Neural cell (in vitro differentiated cells): ENCODE results near the gene CLEC16A. TPM values are rescaled to one million over a fixed set of nuclear protein-coding genes. Genes with fewer than 3 reads are reported as not detected.

Source experiments
- H2AFZ ChIP-seq: fragments of 200-600, 300-800 bp; sonication (generic), shearing (Covaris generic); 2 replicates; pipeline ENCODE4 v1.6.0; 2014; ENCODE audit warnings: low read depth, mild to moderate bottlenecking, antibody characterized with exemption, low read length, moderate library complexity
- H3F3A ChIP-seq: fragments of 200-600 bp; shearing (Covaris generic); 2 replicates; pipeline ENCODE4 v1.6.1; 2016; ENCODE audit warnings: mild to moderate bottlenecking, moderate library complexity, mixed read lengths, antibody characterized with exemption, low read length; ENCODE audit not compliant: insufficient read depth, poor library complexity, severe bottlenecking
- H3K27ac ChIP-seq: fragments of 200-600, 300-800 bp; sonication (generic), shearing (Covaris generic); 2 replicates; pipeline ENCODE4 v1.5.1; 2014; ENCODE audit warnings: mild to moderate bottlenecking, low read length, moderate library complexity
- H3K27me3 ChIP-seq: fragments of 300-800, 200-600 bp; sonication (generic), shearing (Covaris generic); 2 replicates; pipeline ENCODE4 v1.6.0; 2014; ENCODE audit warnings: mild to moderate bottlenecking, low read depth, low read length, moderate library complexity; ENCODE audit not compliant: insufficient read depth
- H3K36me3 ChIP-seq: fragments of 300-800, 200-600 bp; sonication (generic), shearing (Covaris generic); 2 replicates; pipeline ENCODE4 v1.5.1; 2014; ENCODE audit warnings: mild to moderate bottlenecking, antibody characterized with exemption, low read length, moderate library complexity; ENCODE audit not compliant: insufficient read depth
- H3K4me2 ChIP-seq: fragments of 300-800, 200-600 bp; sonication (generic), shearing (Covaris generic); 2 replicates; pipeline ENCODE4 v1.6.0; 2014; ENCODE audit warnings: mild to moderate bottlenecking, low read length
- H3K4me3 ChIP-seq: fragments of 300-800, 200-600 bp; sonication (generic), shearing (Covaris generic); 2 replicates; pipeline ENCODE4 v1.5.1; 2014; ENCODE audit warnings: mild to moderate bottlenecking, low read length, moderate library complexity
- H3K79me2 ChIP-seq: fragments of 200-600 bp; shearing (Covaris generic); replicated peaks from 2 replicates; pipeline ENCODE4 v1.6.0; 2014; ENCODE audit warnings: mild to moderate bottlenecking, low read length, moderate library complexity; ENCODE audit not compliant: insufficient read depth
- H3K9ac ChIP-seq: fragments of 300-800, 200-600 bp; sonication (generic), shearing (Covaris generic); 2 replicates; pipeline ENCODE4 v1.6.1; 2016; ENCODE audit warnings: mild to moderate bottlenecking, low read length, mixed read lengths
- H3K9me2 ChIP-seq: fragments of 200-600 bp; shearing (Covaris generic); 2 replicates; pipeline ENCODE4 v1.6.1; 2016; ENCODE audit warnings: mild to moderate bottlenecking, low read length, mixed read lengths; ENCODE audit not compliant: insufficient read depth
- H3K9me3 ChIP-seq: fragments of 200-600, 300-800 bp; sonication (generic), shearing (Covaris generic); 2 replicates; pipeline ENCODE4 v1.6.1; 2016; ENCODE audit warnings: mild to moderate bottlenecking, mixed run types, low read length, moderate library complexity, mixed read lengths
- H4K20me1 ChIP-seq: fragments of 200-600 bp; shearing (Covaris generic); 2 replicates; pipeline ENCODE4 v1.6.1; 2016; ENCODE audit warnings: mild to moderate bottlenecking, mixed run types; ENCODE audit not compliant: insufficient read depth
- CTCF ChIP-seq: fragments of 450-650 bp; IDR thresholded peaks from 2 replicates; pipeline ENCODE4 v1.5.1; 2014; ENCODE audit warnings: antibody characterized with exemption, mild to moderate bottlenecking, moderate library complexity; ENCODE audit not compliant: poor library complexity, severe bottlenecking
- EP300 ChIP-seq: fragments of 450-650 bp; conservative IDR thresholded peaks from 2 replicates; pipeline ENCODE4 v1.6.1; 2014; ENCODE audit warnings: antibody characterized with exemption, mild to moderate bottlenecking, moderate library complexity; ENCODE audit not compliant: poor library complexity, severe bottlenecking
- EZH2 ChIP-seq: fragments of 200-600, 300-800 bp; shearing (Covaris generic), sonication (generic); IDR thresholded peaks from 2 replicates; pipeline ENCODE4 v1.6.1; 2014; ENCODE audit warnings: antibody characterized with exemption, low read length, borderline replicate concordance, mild to moderate bottlenecking; ENCODE audit not compliant: insufficient read depth, poor library complexity, severe bottlenecking
- MXI1 ChIP-seq: fragments of 450-650 bp; conservative IDR thresholded peaks from 2 replicates; pipeline ENCODE4 v1.6.1; 2014; ENCODE audit warnings: antibody characterized with exemption, mild to moderate bottlenecking; ENCODE audit not compliant: poor library complexity, severe bottlenecking
- POLR2AphosphoS5 ChIP-seq: IDR thresholded peaks from 2 replicates; pipeline ENCODE4 v1.6.1; 2012
- RAD21 ChIP-seq: fragments of 450-650 bp; conservative IDR thresholded peaks from 2 replicates; pipeline ENCODE4 v1.6.1; 2014; ENCODE audit warnings: antibody characterized with exemption, mild to moderate bottlenecking, moderate library complexity
- REST ChIP-seq: IDR thresholded peaks from 2 replicates; pipeline ENCODE4 v1.6.1; 2012; ENCODE audit warnings: borderline replicate concordance
- TAF1 ChIP-seq: IDR thresholded peaks from 2 replicates; pipeline ENCODE4 v1.6.1; 2012; ENCODE audit warnings: low read depth
- polyA plus RNA-seq: library from polyadenylated mRNA; depleted of rRNA; stranded (reverse); fragments of >200 nt; gene quantifications from 2 replicates; pipeline ENCODE4 v1.2.3, GENCODE V29; 2014

CLEC16A gene
- polyA plus RNA-seq, 1 donor from 2014 or later: 11.1 TPM

DNA sequence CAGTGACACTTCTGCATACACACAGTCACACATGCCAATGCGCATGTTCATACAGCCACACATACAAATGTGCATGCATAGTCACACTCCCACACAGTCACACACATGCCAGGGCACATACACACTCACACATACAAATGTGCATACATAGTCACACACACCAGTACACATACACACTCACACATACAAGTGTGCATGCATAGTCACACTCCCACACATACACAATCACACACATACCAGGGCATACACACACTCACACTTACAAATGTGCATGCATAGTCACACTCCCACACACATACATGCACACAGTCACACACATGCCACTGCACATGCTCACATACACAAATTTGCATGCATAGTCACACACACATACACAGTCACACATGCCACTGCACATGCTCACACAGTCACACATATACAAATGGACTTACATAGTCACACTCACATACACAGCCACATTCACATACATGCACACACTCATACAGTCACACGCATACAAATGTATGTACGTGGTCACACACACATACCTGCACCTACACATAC, 227.5 kb downstream of the CLEC16A start:
- Histone ChIP-seq H3K79me2 (no peaks in the 10 kb centered on the region), H4K20me1 (no peaks in the 10 kb centered on the region)

GRCh38 chr16:11173426-11173825, 229.1 kb downstream of the CLEC16A start:
- H3K27ac ChIP-seq: no peak overlapping the region
- no peaks in the 10 kb centered on the region for H3K9me2 ChIP-seq
- no peak for TF ChIP-seq POLR2AphosphoS5
- no peak for TF ChIP-seq EZH2
- TF ChIP-seq EP300: no peak
- TF ChIP-seq RAD21: no peak
- TF ChIP-seq MXI1: no peak
- TF ChIP-seq CTCF: no peak
- no peak for TF ChIP-seq REST
- no peaks in the 10 kb centered on the region for H3K9me3 ChIP-seq
- no peak overlapping the region for H3K4me2 ChIP-seq
- no peaks in the 10 kb centered on the region for H3K27me3 ChIP-seq
- H3K4me3 ChIP-seq: no peak overlapping the region
- H4K20me1 ChIP-seq: no peaks in the 10 kb centered on the region
- H3K9ac ChIP-seq: no peak overlapping the region
- no peaks in the 10 kb centered on the region for H3K79me2 ChIP-seq
- H3F3A ChIP-seq: no peaks in the 10 kb centered on the region
- H2AFZ ChIP-seq: no peak overlapping the region
- no peaks in the 10 kb centered on the region for H3K36me3 ChIP-seq

More for the DNA sequence above, 227.5 kb downstream of the CLEC16A start:
- H2AFZ ChIP-seq: no peak overlapping the region
- no peak overlapping the region for H3K4me3 ChIP-seq
- no peaks in the 10 kb centered on the region for H3K9me2 ChIP-seq
- H3K27ac ChIP-seq: no peak overlapping the region
- no peaks in the 10 kb centered on the region for H3F3A ChIP-seq
- H3K9me3 ChIP-seq: no peaks in the 10 kb centered on the region
- TF ChIP-seq RAD21 (no peak), EP300 (no peak), MXI1 (no peak), CTCF (no peak), REST (no peak), TAF1 (no peak)
- no peaks in the 10 kb centered on the region for H3K36me3 ChIP-seq
- no peak overlapping the region for H3K9ac ChIP-seq
- no peak overlapping the region for H3K4me2 ChIP-seq
- H3K27me3 ChIP-seq: no peaks in the 10 kb centered on the region
